ENCODE results near the gene FNDC3B.

GRCh38 chr3:172102883-172103310 is 63.5 kb downstream of the FNDC3B start:
- no peak for TF ChIP-seq CTCF (IDR thresholded peaks at IDR 0.05; ENCODE audit: low read length)
- no peak for TF ChIP-seq EZH2 (optimal IDR thresholded peaks at IDR 0.05; ENCODE audit: low read depth, low read length)
- no peak for TF ChIP-seq EZH2phosphoT487 (IDR thresholded peaks at IDR 0.05; ENCODE audit: low read length)
